Liver (tissue), 3 donors: ENCODE data around the gene GADL1.

Source experiments
- FOXA1 ChIP-seq: IDR thresholded peaks from 2 replicates; pipeline ENCODE4 v1.6.1; 2016; ENCODE audit warnings: antibody characterized with exemption
- JUND ChIP-seq, 2 donors: IDR thresholded peaks; 2 replicates each; pipeline ENCODE4 v1.6.1; 2016; ENCODE audit warnings: antibody characterized with exemption in 2 of 2
- RAD21 ChIP-seq, 2 donors: IDR thresholded peaks; 2 replicates each; pipeline ENCODE4 v1.6.1; 2016; ENCODE audit warnings: antibody characterized with exemption in 2 of 2, mild to moderate bottlenecking in 2 of 2
- SP1 ChIP-seq: IDR thresholded peaks from 2 replicates; pipeline ENCODE4 v1.6.1; 2018; ENCODE audit warnings: antibody characterized with exemption, mild to moderate bottlenecking
- TAF1 ChIP-seq: conservative IDR thresholded peaks from 2 replicates; pipeline ENCODE4 v1.6.1; 2016; ENCODE audit warnings: antibody characterized with exemption, mild to moderate bottlenecking
- YY1 ChIP-seq: IDR thresholded peaks from 2 replicates; pipeline ENCODE4 v1.6.1; 2016; ENCODE audit warnings: antibody characterized with exemption, mild to moderate bottlenecking
- TF ChIP-seq, protein P1 (sequence below): fragments of 150-350 bp; IDR thresholded peaks from 2 replicates; pipeline ENCODE4 v1.5.1; 2017; ENCODE audit warnings: improper control_type of control experiment, low read depth, low read length; ENCODE audit not compliant: missing input control
- TF ChIP-seq, protein P2 (sequence below): IDR thresholded peaks from 2 replicates; pipeline ENCODE4 v1.6.1; 2016; ENCODE audit warnings: antibody characterized with exemption
- TF ChIP-seq, protein P3 (sequence below): IDR thresholded peaks from 2 replicates; pipeline ENCODE4 v1.6.1; 2016; ENCODE audit warnings: antibody characterized with exemption, mild to moderate bottlenecking
- TF ChIP-seq, protein P4 (sequence below): IDR thresholded peaks from 2 replicates; pipeline ENCODE4 v1.6.1; 2016; ENCODE audit warnings: antibody characterized with exemption
- TF ChIP-seq, protein P5 (sequence below): IDR thresholded peaks from 2 replicates; pipeline ENCODE4 v1.6.1; 2016; ENCODE audit warnings: antibody characterized with exemption
- donor health status: healthy.
- donor health status: healthy.

DNA sequence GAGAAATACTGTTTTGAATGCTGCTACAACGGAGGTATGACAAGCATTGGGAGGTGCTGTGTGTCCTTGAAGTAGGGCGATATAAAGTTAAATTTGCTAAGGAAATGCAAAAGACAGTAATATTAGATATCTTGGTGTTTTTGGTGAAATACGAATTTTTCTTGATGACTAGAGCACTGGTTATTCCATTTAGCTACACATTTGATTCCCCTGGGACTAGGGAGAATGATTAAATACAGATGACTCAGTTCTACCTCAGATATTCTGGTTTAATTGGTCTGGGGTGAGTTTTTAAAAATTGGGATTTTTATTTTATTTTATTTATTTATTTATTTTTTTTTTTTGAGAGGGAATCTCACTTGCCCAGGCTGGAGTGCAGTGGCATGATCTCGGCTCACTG lies 18.7 kb upstream of the GADL1 start:
- TF ChIP-seq, protein P1, sequence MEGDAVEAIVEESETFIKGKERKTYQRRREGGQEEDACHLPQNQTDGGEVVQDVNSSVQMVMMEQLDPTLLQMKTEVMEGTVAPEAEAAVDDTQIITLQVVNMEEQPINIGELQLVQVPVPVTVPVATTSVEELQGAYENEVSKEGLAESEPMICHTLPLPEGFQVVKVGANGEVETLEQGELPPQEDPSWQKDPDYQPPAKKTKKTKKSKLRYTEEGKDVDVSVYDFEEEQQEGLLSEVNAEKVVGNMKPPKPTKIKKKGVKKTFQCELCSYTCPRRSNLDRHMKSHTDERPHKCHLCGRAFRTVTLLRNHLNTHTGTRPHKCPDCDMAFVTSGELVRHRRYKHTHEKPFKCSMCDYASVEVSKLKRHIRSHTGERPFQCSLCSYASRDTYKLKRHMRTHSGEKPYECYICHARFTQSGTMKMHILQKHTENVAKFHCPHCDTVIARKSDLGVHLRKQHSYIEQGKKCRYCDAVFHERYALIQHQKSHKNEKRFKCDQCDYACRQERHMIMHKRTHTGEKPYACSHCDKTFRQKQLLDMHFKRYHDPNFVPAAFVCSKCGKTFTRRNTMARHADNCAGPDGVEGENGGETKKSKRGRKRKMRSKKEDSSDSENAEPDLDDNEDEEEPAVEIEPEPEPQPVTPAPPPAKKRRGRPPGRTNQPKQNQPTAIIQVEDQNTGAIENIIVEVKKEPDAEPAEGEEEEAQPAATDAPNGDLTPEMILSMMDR = no peak
- TF ChIP-seq TAF1 (no peak), RAD21 (IDR thresholded peaks at IDR 0.05) (no peak), SP1 (no peak), YY1 (no peak), JUND (IDR thresholded peaks at IDR 0.05) (no peak), FOXA1 (no peak)
- TF ChIP-seq, protein P2, sequence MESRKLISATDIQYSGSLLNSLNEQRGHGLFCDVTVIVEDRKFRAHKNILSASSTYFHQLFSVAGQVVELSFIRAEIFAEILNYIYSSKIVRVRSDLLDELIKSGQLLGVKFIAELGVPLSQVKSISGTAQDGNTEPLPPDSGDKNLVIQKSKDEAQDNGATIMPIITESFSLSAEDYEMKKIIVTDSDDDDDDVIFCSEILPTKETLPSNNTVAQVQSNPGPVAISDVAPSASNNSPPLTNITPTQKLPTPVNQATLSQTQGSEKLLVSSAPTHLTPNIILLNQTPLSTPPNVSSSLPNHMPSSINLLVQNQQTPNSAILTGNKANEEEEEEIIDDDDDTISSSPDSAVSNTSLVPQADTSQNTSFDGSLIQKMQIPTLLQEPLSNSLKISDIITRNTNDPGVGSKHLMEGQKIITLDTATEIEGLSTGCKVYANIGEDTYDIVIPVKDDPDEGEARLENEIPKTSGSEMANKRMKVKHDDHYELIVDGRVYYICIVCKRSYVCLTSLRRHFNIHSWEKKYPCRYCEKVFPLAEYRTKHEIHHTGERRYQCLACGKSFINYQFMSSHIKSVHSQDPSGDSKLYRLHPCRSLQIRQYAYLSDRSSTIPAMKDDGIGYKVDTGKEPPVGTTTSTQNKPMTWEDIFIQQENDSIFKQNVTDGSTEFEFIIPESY = no peak
- TF ChIP-seq, protein P3, sequence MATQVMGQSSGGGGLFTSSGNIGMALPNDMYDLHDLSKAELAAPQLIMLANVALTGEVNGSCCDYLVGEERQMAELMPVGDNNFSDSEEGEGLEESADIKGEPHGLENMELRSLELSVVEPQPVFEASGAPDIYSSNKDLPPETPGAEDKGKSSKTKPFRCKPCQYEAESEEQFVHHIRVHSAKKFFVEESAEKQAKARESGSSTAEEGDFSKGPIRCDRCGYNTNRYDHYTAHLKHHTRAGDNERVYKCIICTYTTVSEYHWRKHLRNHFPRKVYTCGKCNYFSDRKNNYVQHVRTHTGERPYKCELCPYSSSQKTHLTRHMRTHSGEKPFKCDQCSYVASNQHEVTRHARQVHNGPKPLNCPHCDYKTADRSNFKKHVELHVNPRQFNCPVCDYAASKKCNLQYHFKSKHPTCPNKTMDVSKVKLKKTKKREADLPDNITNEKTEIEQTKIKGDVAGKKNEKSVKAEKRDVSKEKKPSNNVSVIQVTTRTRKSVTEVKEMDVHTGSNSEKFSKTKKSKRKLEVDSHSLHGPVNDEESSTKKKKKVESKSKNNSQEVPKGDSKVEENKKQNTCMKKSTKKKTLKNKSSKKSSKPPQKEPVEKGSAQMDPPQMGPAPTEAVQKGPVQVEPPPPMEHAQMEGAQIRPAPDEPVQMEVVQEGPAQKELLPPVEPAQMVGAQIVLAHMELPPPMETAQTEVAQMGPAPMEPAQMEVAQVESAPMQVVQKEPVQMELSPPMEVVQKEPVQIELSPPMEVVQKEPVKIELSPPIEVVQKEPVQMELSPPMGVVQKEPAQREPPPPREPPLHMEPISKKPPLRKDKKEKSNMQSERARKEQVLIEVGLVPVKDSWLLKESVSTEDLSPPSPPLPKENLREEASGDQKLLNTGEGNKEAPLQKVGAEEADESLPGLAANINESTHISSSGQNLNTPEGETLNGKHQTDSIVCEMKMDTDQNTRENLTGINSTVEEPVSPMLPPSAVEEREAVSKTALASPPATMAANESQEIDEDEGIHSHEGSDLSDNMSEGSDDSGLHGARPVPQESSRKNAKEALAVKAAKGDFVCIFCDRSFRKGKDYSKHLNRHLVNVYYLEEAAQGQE = no peak
- TF ChIP-seq, protein P4, sequence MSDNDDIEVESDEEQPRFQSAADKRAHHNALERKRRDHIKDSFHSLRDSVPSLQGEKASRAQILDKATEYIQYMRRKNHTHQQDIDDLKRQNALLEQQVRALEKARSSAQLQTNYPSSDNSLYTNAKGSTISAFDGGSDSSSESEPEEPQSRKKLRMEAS = no peak
- TF ChIP-seq, protein P5, sequence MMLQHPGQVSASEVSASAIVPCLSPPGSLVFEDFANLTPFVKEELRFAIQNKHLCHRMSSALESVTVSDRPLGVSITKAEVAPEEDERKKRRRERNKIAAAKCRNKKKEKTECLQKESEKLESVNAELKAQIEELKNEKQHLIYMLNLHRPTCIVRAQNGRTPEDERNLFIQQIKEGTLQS = no peak
